Stimulated activated CD4-positive, alpha-beta T cell treated with anti-CD3 and anti-CD28 coated beads, Interleukin-12 subunit alpha, Interleukin-12 subunit beta, amount 100 ng/mL, for 48 hours (primary cell): ENCODE measurements around the gene GPR18.

Experiments used
- DNase-seq, 3 donors: peaks; one replicate each; pipeline ENCODE4 v3.0.0-alpha.2; 2020; ENCODE audit warnings: low read depth in 2 of 3, low spot score in 1 of 3

Gene GPR18

GRCh38 chr13:99258210-99258860 lies at the start of gene GPR18:
TSS of gene GPR18 (minus strand) at chr13:99258379. CDS start at chr13:99255872, 2,507 bp downstream.
- DNase-seq, result no peak

GRCh38 chr13:99307648-99308339 lies 49.6 kb upstream of the GPR18 start:
- peak; percentile 66 to 83 (median 76) for DNase-seq

GRCh38 chr13:99307247-99307646 lies 49.1 kb upstream of the GPR18 start, which contains the start of gene GPR183:
TSS of gene GPR183 (minus strand) at chr13:99307399. CDS start at chr13:99296145, 11,254 bp downstream.
- DNase-seq, result no peak

- DNase-seq, result no peak
Observed at GRCh38 chr13:99305566-99305965, 47.4 kb upstream of the GPR18 start.

GRCh38 chr13:99305158-99305557 lies 47.0 kb upstream of the GPR18 start:
- DNase-seq, result no peak

GRCh38 chr13:99304541-99304940 lies 46.4 kb upstream of the GPR18 start:
- DNase-seq, result no peak

GRCh38 chr13:99303863-99304521 lies 45.8 kb upstream of the GPR18 start:
- peak in 2 of 3 donors; percentile 60 to 68 for DNase-seq

- no peak for DNase-seq
Observed at GRCh38 chr13:99302637-99303505, 44.7 kb upstream of the GPR18 start.

- no peak for DNase-seq
Observed at GRCh38 chr13:99301913-99302636, 43.9 kb upstream of the GPR18 start.

- no peak for DNase-seq
Observed at GRCh38 chr13:99301056-99301838, 43.1 kb upstream of the GPR18 start.

GRCh38 chr13:99299920-99300341 lies 41.8 kb upstream of the GPR18 start:
- DNase-seq, result no peak

- DNase-seq, result no peak
Observed at GRCh38 chr13:99299256-99299919, 41.2 kb upstream of the GPR18 start.

- no peak for DNase-seq
Observed at GRCh38 chr13:99298056-99298455, 39.9 kb upstream of the GPR18 start.

GRCh38 chr13:99297331-99297730 lies 39.2 kb upstream of the GPR18 start:
- DNase-seq, result no peak

- no peak for DNase-seq
Observed at GRCh38 chr13:99296398-99296797, 38.2 kb upstream of the GPR18 start.

GRCh38 chr13:99295488-99296252 lies 37.5 kb upstream of the GPR18 start:
- no peak for DNase-seq

GRCh38 chr13:99294958-99295357 lies 36.8 kb upstream of the GPR18 start:
- no peak for DNase-seq

GRCh38 chr13:99294198-99294597 lies 36.0 kb upstream of the GPR18 start:
- DNase-seq, result no peak
